ENCODE data around the gene ZNF536. TPM values are rescaled to one million over a fixed set of nuclear protein-coding genes. Genes with fewer than 3 reads are reported as not detected.

The ZNF536 gene
- polyA plus RNA-seq, 1 donor (not counting 4 experiments of a cell fraction or from before 2014, with no cell fraction given) = not detected

- no peak overlapping the region for H3K4me2 ChIP-seq (ENCODE audit: control insufficient read depth, extremely low read depth, insufficient read depth, low read depth, low read length)
- no peak overlapping the region for H3K27ac ChIP-seq (ENCODE audit: control insufficient read depth, insufficient read depth, low read length)
- H3K79me2 ChIP-seq (ENCODE audit: control insufficient read depth, insufficient read depth, low read length) = no peaks in the 10 kb centered on the region
- FAIRE-seq (no peak), DNase-seq (ENCODE audit: low read depth, low spot score) (no peak)
- H3K27me3 ChIP-seq (ENCODE audit: control insufficient read depth, extremely low read depth, insufficient read depth, low read length) = no peaks in the 10 kb centered on the region
- H3K4me1 ChIP-seq (ENCODE audit: control insufficient read depth, extremely low read depth, insufficient read depth, low read length) = no peaks in the 10 kb centered on the region
- no peaks in the 10 kb centered on the region for H3K36me3 ChIP-seq (ENCODE audit: control insufficient read depth in 2 of 2, extremely low read depth in 1 of 2, insufficient read depth in 2 of 2, low read length in 2 of 2)
- H3K4me3 ChIP-seq (ENCODE audit: control insufficient read depth in 2 of 3, extremely low read depth in 1 of 3, insufficient read depth in 2 of 3, low read depth in 1 of 3, low read length in 3 of 3) = no peak overlapping the region
- no peaks in the 10 kb centered on the region for H3K9me1 ChIP-seq (ENCODE audit: control insufficient read depth, extremely low read depth, insufficient read depth, low read length)
- TF ChIP-seq EZH2 (IDR thresholded peaks at IDR 0.05; ENCODE audit: low read length) = no peak
- H3K9ac ChIP-seq (ENCODE audit: control insufficient read depth, extremely low read depth, insufficient read depth, low read length) = no peak overlapping the region
- H3K9me3 ChIP-seq (ENCODE audit: control insufficient read depth, low read depth, low read length) = no peaks in the 10 kb centered on the region
- H4K20me1 ChIP-seq (ENCODE audit: control insufficient read depth, extremely low read depth, insufficient read depth, low read length) = no peaks in the 10 kb centered on the region
- dilution Hi-C loops (cut with MboI; ENCODE audit: extremely low pct_ligation_motif_present, low sequenced_read_pairs) = no loop called here
- H2AFZ ChIP-seq (ENCODE audit: control insufficient read depth, low read length) = no peak overlapping the region
Measured at GRCh38 chr19:30426864-30427263, 54.7 kb downstream of the ZNF536 start.

- Histone ChIP-seq H3K4me2 (ENCODE audit: control insufficient read depth, extremely low read depth, insufficient read depth, low read depth, low read length) (no peak overlapping the region), H3K9me1 (ENCODE audit: control insufficient read depth, extremely low read depth, insufficient read depth, low read length) (no peaks in the 10 kb centered on the region), H3K4me3 (ENCODE audit: control insufficient read depth in 2 of 3, extremely low read depth in 1 of 3, insufficient read depth in 2 of 3, low read depth in 1 of 3, low read length in 3 of 3) (no peak overlapping the region), H3K27ac (ENCODE audit: control insufficient read depth, insufficient read depth, low read length) (no peak overlapping the region), H3K36me3 (ENCODE audit: control insufficient read depth in 2 of 2, extremely low read depth in 1 of 2, insufficient read depth in 2 of 2, low read length in 2 of 2) (no peaks in the 10 kb centered on the region), H3K9me3 (ENCODE audit: control insufficient read depth, low read depth, low read length) (peaks cover 2% of the 10 kb centered on the region), H3K79me2 (ENCODE audit: control insufficient read depth, insufficient read depth, low read length) (no peaks in the 10 kb centered on the region), H3K4me1 (ENCODE audit: control insufficient read depth, extremely low read depth, insufficient read depth, low read length) (no peaks in the 10 kb centered on the region), H3K9ac (ENCODE audit: control insufficient read depth, extremely low read depth, insufficient read depth, low read length) (no peak overlapping the region), H4K20me1 (ENCODE audit: control insufficient read depth, extremely low read depth, insufficient read depth, low read length) (no peaks in the 10 kb centered on the region), H3K27me3 (ENCODE audit: control insufficient read depth, extremely low read depth, insufficient read depth, low read length) (no peaks in the 10 kb centered on the region), H2AFZ (ENCODE audit: control insufficient read depth, low read length) (no peak overlapping the region)
- dilution Hi-C loops (cut with MboI; ENCODE audit: extremely low pct_ligation_motif_present, low sequenced_read_pairs) = no loop called here
- no peak for FAIRE-seq
- TF ChIP-seq CTCF (optimal IDR thresholded peaks at IDR 0.05 in 1 of 3, IDR thresholded peaks at IDR 0.05 in 1 of 3, conservative IDR thresholded peaks at IDR 0.05 in 1 of 3; ENCODE audit: extremely low read depth in 1 of 3, insufficient read depth in 2 of 3, low read length in 3 of 3) = no peak
- TF ChIP-seq EZH2 (IDR thresholded peaks at IDR 0.05; ENCODE audit: low read length) = no peak
- no peak for DNase-seq (ENCODE audit: low read depth, low spot score)
Measured at GRCh38 chr19:30428092-30428680, 56.0 kb downstream of the ZNF536 start.

GRCh38 chr19:30428844-30429243 is 56.7 kb downstream of the ZNF536 start:
- dilution Hi-C loops (cut with MboI; ENCODE audit: extremely low pct_ligation_motif_present, low sequenced_read_pairs) = no loop called here

More at GRCh38 chr19:30428844-30429243, 56.7 kb downstream of the ZNF536 start:
- Histone ChIP-seq H3K4me3 (ENCODE audit: control insufficient read depth in 2 of 3, extremely low read depth in 1 of 3, insufficient read depth in 2 of 3, low read depth in 1 of 3, low read length in 3 of 3) (no peak overlapping the region), H3K9me3 (ENCODE audit: control insufficient read depth, low read depth, low read length) (peaks cover 2% of the 10 kb centered on the region), H3K36me3 (ENCODE audit: control insufficient read depth in 2 of 2, extremely low read depth in 1 of 2, insufficient read depth in 2 of 2, low read length in 2 of 2) (no peaks in the 10 kb centered on the region), H3K4me1 (ENCODE audit: control insufficient read depth, extremely low read depth, insufficient read depth, low read length) (no peaks in the 10 kb centered on the region), H3K9me1 (ENCODE audit: control insufficient read depth, extremely low read depth, insufficient read depth, low read length) (no peaks in the 10 kb centered on the region), H3K79me2 (ENCODE audit: control insufficient read depth, insufficient read depth, low read length) (no peaks in the 10 kb centered on the region), H3K27me3 (ENCODE audit: control insufficient read depth, extremely low read depth, insufficient read depth, low read length) (no peaks in the 10 kb centered on the region), H3K4me2 (ENCODE audit: control insufficient read depth, extremely low read depth, insufficient read depth, low read depth, low read length) (no peak overlapping the region), H2AFZ (ENCODE audit: control insufficient read depth, low read length) (no peak overlapping the region), H3K9ac (ENCODE audit: control insufficient read depth, extremely low read depth, insufficient read depth, low read length) (no peak overlapping the region), H4K20me1 (ENCODE audit: control insufficient read depth, extremely low read depth, insufficient read depth, low read length) (no peaks in the 10 kb centered on the region), H3K27ac (ENCODE audit: control insufficient read depth, insufficient read depth, low read length) (no peak overlapping the region)
- DNase-seq (ENCODE audit: low read depth, low spot score) = no peak
- no peak for FAIRE-seq
- TF ChIP-seq CTCF (optimal IDR thresholded peaks at IDR 0.05 in 1 of 3, IDR thresholded peaks at IDR 0.05 in 1 of 3, conservative IDR thresholded peaks at IDR 0.05 in 1 of 3; ENCODE audit: extremely low read depth in 1 of 3, insufficient read depth in 2 of 3, low read length in 3 of 3) = no peak
- no peak for TF ChIP-seq EZH2 (IDR thresholded peaks at IDR 0.05; ENCODE audit: low read length)

All from keratinocyte (primary cell).